Panc1 (cell line): ENCODE data around the gene CA10. TPM values are rescaled to one million over a fixed set of nuclear protein-coding genes. Genes with fewer than 3 reads are reported as not detected.

Experiments
- ATAC-seq: fragments of 200-7000 bp; cut with Tn5 transposase; 2 replicates; pipeline ENCODE4 v1.9.1; 2020; ENCODE audit warnings: mild to moderate bottlenecking, moderate library complexity
- BruUV-seq: library from RNA; stranded (reverse); fragments of 400-500 nt; replicated peaks from 2 replicates; lab custom pipeline; 2021; lab: Mats Ljungman, UMichigan
- CTCF ChIA-PET: fragments of 300-600 bp; sonication (Branson Sonifier 250); formaldehyde crosslinking; loops from one replicate; lab custom pipeline; 2022; ENCODE audit warnings: antibody characterized with exemption; lab: Charles Lee
- POLR2A ChIA-PET: fragments of 300-600 bp; sonication (Branson Sonifier 250); formaldehyde crosslinking; loops from one replicate; lab custom pipeline; 2022; ENCODE audit warnings: antibody characterized with exemption; lab: Charles Lee
- DNase-seq: peaks from one replicate; pipeline ENCODE4 v3.0.0-alpha.2; 2010; ENCODE audit warnings: low read depth, low spot score
- H3K27ac ChIP-seq: 2 replicates; pipeline ENCODE4 v1.5.1; 2011; ENCODE audit warnings: mild to moderate bottlenecking, low read length, inconsistent platforms
- H3K27me3 ChIP-seq: fragments of 200-500 bp; sonication (Bioruptor generic); 2 replicates; pipeline ENCODE4 v1.6.0; 2014; ENCODE audit warnings: low read length, inconsistent platforms; ENCODE audit not compliant: control insufficient read depth, insufficient read depth
- H3K36me3 ChIP-seq: fragments of 200-500 bp; sonication (Bioruptor generic); 2 replicates; pipeline ENCODE4 v1.5.1; 2014; ENCODE audit warnings: inconsistent platforms, mild to moderate bottlenecking, low read length, moderate library complexity; ENCODE audit not compliant: control insufficient read depth, insufficient read depth
- H3K4me1 ChIP-seq: 2 replicates; pipeline ENCODE4 v1.5.1; 2011; ENCODE audit warnings: inconsistent platforms, mild to moderate bottlenecking, low read length, moderate library complexity; ENCODE audit not compliant: control insufficient read depth, insufficient read depth
- H3K4me3 ChIP-seq, 2 experiments: 2 replicates each; pipeline ENCODE4 v1.5.1; 2011 to 2012; ENCODE audit warnings: low read depth in 2 of 2, low read length in 2 of 2, mild to moderate bottlenecking in 2 of 2, inconsistent platforms in 1 of 2, moderate library complexity in 1 of 2
- H3K9me3 ChIP-seq: fragments of 200-500 bp; sonication (Bioruptor generic); 2 replicates; pipeline ENCODE4 v1.5.1; 2014; ENCODE audit warnings: low read depth, mild to moderate bottlenecking, inconsistent platforms, low read length, moderate library complexity; ENCODE audit not compliant: control insufficient read depth, insufficient read depth
- POLR2AphosphoS5 ChIP-seq: IDR thresholded peaks from 2 replicates; pipeline ENCODE4 v1.6.1; 2012; ENCODE audit warnings: mild to moderate bottlenecking, low read depth, low read length, moderate library complexity
- SIN3A ChIP-seq: IDR thresholded peaks from 2 replicates; pipeline ENCODE4 v1.6.1; 2012; ENCODE audit warnings: low read depth, mild to moderate bottlenecking, low read length, moderate library complexity, borderline replicate concordance; ENCODE audit not compliant: insufficient read depth
- TCF7L2 ChIP-seq: IDR thresholded peaks from 2 replicates; pipeline ENCODE4 v1.6.1; 2011; ENCODE audit warnings: mild to moderate bottlenecking, low read depth, low read length, inconsistent platforms
- in situ Hi-C: cut with HindIII; loops from 2 replicates; pipeline ENCODE4 v1.10.0; 2016; ENCODE audit warnings: low sequenced_read_pairs, low pct_unique_long_range_greater_than_20kb
- intact Hi-C: fragments of 100-400 bp; cut with micrococcal nuclease; formaldehyde crosslinking; loops from one replicate; pipeline ENCODE4 v1.10.0; 2022; ENCODE audit not compliant: unreplicated experiment
- total RNA-seq: library from RNA; stranded (reverse); gene quantifications from one replicate; pipeline ENCODE4 v1.2.1, GENCODE V29; 2021; ENCODE audit not compliant: unreplicated experiment
- TF ChIP-seq, protein P1 (sequence below): fragments of 450-650 bp; IDR thresholded peaks from 2 replicates; pipeline ENCODE4 v1.5.1; 2017; ENCODE audit warnings: mild to moderate bottlenecking
- TF ChIP-seq, protein P2 (sequence below), 2 experiments: IDR thresholded peaks; 2 replicates each; pipeline ENCODE4 v1.6.1; 2011 to 2012; ENCODE audit warnings: low read depth in 2 of 2, control low read depth in 1 of 2, low read length in 1 of 2, mild to moderate bottlenecking in 1 of 2, moderate library complexity in 1 of 2; ENCODE audit not compliant: insufficient read depth in 1 of 2

The CA10 gene
- total RNA-seq, 1 experiment from 2014 or later = not detected

DNA sequence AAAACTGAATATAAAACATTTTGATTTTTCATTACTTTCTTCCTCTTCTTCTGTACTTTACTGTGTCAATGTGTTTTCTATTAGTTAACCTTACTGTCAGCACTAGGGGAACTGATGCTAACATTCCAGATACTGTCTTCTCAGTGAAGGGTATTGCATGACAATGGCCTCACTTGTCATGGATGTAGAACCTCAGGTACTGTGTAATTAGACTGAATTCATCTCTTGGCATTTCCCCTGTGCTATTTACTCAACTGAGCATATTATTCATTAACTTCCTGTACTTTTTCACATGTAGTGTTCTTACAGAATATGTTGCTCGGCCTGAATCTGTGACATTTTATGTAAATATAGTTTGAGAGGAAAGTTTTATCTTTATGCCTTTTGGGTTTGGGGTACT is 237.0 kb downstream of the CA10 start:
- no peaks in the 10 kb centered on the region for H3K4me1 ChIP-seq
- H3K4me3 ChIP-seq = no peak overlapping the region
- ATAC-seq (no peak), DNase-seq (no peak)
- in situ Hi-C loops = no loop called here
- no TSS peak for BruUV-seq
- H3K27ac ChIP-seq = no peak overlapping the region
- POLR2A ChIA-PET = no interaction called here
- H3K36me3 ChIP-seq = no peaks in the 10 kb centered on the region
- H3K27me3 ChIP-seq = no peaks in the 10 kb centered on the region
- no peak for TF ChIP-seq TCF7L2
- TF ChIP-seq, protein P1, sequence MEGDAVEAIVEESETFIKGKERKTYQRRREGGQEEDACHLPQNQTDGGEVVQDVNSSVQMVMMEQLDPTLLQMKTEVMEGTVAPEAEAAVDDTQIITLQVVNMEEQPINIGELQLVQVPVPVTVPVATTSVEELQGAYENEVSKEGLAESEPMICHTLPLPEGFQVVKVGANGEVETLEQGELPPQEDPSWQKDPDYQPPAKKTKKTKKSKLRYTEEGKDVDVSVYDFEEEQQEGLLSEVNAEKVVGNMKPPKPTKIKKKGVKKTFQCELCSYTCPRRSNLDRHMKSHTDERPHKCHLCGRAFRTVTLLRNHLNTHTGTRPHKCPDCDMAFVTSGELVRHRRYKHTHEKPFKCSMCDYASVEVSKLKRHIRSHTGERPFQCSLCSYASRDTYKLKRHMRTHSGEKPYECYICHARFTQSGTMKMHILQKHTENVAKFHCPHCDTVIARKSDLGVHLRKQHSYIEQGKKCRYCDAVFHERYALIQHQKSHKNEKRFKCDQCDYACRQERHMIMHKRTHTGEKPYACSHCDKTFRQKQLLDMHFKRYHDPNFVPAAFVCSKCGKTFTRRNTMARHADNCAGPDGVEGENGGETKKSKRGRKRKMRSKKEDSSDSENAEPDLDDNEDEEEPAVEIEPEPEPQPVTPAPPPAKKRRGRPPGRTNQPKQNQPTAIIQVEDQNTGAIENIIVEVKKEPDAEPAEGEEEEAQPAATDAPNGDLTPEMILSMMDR = no peak
- TF ChIP-seq POLR2AphosphoS5 = no peak
- TF ChIP-seq, protein P2, sequence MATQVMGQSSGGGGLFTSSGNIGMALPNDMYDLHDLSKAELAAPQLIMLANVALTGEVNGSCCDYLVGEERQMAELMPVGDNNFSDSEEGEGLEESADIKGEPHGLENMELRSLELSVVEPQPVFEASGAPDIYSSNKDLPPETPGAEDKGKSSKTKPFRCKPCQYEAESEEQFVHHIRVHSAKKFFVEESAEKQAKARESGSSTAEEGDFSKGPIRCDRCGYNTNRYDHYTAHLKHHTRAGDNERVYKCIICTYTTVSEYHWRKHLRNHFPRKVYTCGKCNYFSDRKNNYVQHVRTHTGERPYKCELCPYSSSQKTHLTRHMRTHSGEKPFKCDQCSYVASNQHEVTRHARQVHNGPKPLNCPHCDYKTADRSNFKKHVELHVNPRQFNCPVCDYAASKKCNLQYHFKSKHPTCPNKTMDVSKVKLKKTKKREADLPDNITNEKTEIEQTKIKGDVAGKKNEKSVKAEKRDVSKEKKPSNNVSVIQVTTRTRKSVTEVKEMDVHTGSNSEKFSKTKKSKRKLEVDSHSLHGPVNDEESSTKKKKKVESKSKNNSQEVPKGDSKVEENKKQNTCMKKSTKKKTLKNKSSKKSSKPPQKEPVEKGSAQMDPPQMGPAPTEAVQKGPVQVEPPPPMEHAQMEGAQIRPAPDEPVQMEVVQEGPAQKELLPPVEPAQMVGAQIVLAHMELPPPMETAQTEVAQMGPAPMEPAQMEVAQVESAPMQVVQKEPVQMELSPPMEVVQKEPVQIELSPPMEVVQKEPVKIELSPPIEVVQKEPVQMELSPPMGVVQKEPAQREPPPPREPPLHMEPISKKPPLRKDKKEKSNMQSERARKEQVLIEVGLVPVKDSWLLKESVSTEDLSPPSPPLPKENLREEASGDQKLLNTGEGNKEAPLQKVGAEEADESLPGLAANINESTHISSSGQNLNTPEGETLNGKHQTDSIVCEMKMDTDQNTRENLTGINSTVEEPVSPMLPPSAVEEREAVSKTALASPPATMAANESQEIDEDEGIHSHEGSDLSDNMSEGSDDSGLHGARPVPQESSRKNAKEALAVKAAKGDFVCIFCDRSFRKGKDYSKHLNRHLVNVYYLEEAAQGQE (IDR thresholded peaks at IDR 0.05; ENCODE audit: insufficient read depth in 1 of 2, low read depth in 2 of 2, low read length in 1 of 2) = no peak
- no peak for TF ChIP-seq SIN3A
- CTCF ChIA-PET = no interaction called here
- no peaks in the 10 kb centered on the region for H3K9me3 ChIP-seq
- intact Hi-C loops = no loop called here

DNA sequence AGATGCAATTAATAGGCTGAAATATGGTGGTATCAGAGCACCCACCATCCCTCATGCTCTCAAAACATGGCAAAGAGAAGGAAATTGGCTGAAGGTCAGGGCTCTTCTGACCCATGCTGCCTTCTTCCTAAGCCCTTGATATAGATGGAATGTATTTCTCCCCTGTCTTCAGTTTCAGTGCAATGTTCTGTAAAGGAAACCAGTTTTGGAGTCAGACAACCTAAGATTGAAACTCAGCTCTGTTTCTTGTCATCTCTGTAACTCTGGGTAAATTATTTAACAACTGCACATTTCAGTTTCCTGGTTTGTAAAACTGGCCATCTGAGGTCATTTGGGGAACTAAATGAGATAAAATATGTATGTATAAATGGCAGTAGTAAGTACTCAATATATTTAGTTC is 243.9 kb downstream of the CA10 start:
- TF ChIP-seq POLR2AphosphoS5 (no peak), SIN3A (no peak), TCF7L2 (no peak)
- TF ChIP-seq, protein P2 (IDR thresholded peaks at IDR 0.05; ENCODE audit: insufficient read depth in 1 of 2, low read depth in 2 of 2, low read length in 1 of 2) = no peak
- TF ChIP-seq, protein P1 = no peak
- ATAC-seq (no peak), DNase-seq (no peak)
- Histone ChIP-seq H3K4me3 (no peak overlapping the region), H3K27me3 (no peaks in the 10 kb centered on the region), H3K9me3 (no peaks in the 10 kb centered on the region), H3K4me1 (no peaks in the 10 kb centered on the region), H3K27ac (no peak overlapping the region), H3K36me3 (no peaks in the 10 kb centered on the region)
- no TSS peak for BruUV-seq
- POLR2A ChIA-PET = no interaction called here
- intact Hi-C loops (no loop called here), in situ Hi-C loops (no loop called here)
- CTCF ChIA-PET = no interaction called here
